ENCODE data around the gene OR9G4. TPM values are rescaled to one million over a fixed set of nuclear protein-coding genes. Genes with fewer than 3 reads are reported as not detected.

The OR9G4 gene
- total RNA-seq, result not detected

DNA sequence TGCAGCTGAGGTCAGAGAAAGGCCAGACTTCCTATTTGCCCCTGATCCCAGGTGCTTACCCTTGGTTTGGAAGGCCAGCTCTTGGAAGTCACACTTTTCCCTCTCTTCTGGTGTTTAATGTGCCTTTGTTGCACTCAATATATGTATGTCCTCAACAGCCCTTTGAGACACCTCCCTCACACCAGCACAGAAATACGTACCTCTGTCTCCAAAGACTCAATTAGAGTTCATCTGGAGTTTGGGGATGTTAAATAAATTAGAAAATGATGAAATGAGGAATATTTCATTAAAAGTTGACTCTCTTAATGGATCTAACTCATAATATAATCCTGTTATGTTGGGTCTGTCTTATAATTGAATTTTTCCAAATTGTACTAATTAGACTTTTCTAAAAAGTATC, at the start of gene OR9G4:
Gene OR9G4 (minus strand): TSS at position 101 of the 400 bp plus-strand sequence. CDS start 4,931 bp downstream, outside the sequence.
- 48 to 67% methylated on average over 1 of the region's 1 CpG for WGBS, 2 donors
- no peak for DNase-seq
- Histone ChIP-seq H3K9me3 (no peaks in the 10 kb centered on the region), H3K36me3 (no peaks in the 10 kb centered on the region), H3K27ac (no peak within 1 kb of the TSS), H3K4me3 (no peak within 1 kb of the TSS), H3K27me3 (no peaks in the 10 kb centered on the region), H3K4me1 (no peaks in the 10 kb centered on the region)
- ATAC-seq (ENCODE audit: low FRiP score in 2 of 2), result no peak
- TF ChIP-seq EP300 (IDR thresholded peaks at IDR 0.05) (no peak), POLR2A (IDR thresholded peaks at IDR 0.05) (no peak), POLR2AphosphoS5 (IDR thresholded peaks at IDR 0.05) (no peak)
- TF ChIP-seq, protein P1, sequence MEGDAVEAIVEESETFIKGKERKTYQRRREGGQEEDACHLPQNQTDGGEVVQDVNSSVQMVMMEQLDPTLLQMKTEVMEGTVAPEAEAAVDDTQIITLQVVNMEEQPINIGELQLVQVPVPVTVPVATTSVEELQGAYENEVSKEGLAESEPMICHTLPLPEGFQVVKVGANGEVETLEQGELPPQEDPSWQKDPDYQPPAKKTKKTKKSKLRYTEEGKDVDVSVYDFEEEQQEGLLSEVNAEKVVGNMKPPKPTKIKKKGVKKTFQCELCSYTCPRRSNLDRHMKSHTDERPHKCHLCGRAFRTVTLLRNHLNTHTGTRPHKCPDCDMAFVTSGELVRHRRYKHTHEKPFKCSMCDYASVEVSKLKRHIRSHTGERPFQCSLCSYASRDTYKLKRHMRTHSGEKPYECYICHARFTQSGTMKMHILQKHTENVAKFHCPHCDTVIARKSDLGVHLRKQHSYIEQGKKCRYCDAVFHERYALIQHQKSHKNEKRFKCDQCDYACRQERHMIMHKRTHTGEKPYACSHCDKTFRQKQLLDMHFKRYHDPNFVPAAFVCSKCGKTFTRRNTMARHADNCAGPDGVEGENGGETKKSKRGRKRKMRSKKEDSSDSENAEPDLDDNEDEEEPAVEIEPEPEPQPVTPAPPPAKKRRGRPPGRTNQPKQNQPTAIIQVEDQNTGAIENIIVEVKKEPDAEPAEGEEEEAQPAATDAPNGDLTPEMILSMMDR (IDR thresholded peaks at IDR 0.05), result no peak

DNA sequence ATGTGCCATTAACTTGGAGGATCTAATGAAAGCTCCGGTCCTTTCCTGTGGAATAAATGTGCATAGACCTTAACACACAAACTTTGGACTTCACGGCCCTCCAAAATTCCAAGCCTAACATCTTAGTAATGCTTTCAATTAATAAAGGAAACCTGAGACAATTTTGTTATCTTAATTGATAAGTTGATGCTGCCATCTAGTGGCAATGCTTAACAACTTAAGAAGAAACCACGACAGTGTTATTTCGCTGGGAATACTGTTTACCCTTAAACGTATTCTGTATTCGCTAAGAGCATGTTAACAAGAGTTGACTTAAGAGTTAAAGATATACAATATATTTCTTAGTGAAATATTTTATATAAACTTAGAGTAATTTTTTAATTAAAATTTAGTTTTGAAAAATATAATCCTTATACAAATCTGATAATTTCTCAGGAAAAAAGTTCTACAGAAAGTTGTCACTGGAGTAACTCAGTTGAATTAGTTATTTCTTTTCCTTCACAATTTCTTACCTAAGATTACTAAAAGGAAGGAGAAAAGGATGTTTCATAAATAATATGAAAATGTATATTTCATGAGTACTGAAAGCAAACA, 35.0 kb upstream of the OR9G4 start:
- Histone ChIP-seq H3K27ac (no peak overlapping the region), H3K36me3 (no peaks in the 10 kb centered on the region), H3K27me3 (no peaks in the 10 kb centered on the region), H3K4me1 (peaks cover 0 to 3% (median 0%) of the 10 kb centered on the region in 4 donors), H3K9me3 (no peaks in the 10 kb centered on the region), H3K4me3 (no peak overlapping the region)
- peak in 1 of 2 donors; percentile 53 for ATAC-seq (ENCODE audit: low FRiP score in 2 of 2)
- TF ChIP-seq POLR2A (IDR thresholded peaks at IDR 0.05) (no peak), POLR2AphosphoS5 (IDR thresholded peaks at IDR 0.05) (no peak), EP300 (IDR thresholded peaks at IDR 0.05) (no peak)
- TF ChIP-seq, protein P1 (IDR thresholded peaks at IDR 0.05), result peak in 5 of 6 experiments; percentile 15 to 53 (median 37)
- DNase-seq, result no peak
- 11 to 14% methylated on average over 6 of the region's 6 CpGs for WGBS, 2 donors

DNA sequence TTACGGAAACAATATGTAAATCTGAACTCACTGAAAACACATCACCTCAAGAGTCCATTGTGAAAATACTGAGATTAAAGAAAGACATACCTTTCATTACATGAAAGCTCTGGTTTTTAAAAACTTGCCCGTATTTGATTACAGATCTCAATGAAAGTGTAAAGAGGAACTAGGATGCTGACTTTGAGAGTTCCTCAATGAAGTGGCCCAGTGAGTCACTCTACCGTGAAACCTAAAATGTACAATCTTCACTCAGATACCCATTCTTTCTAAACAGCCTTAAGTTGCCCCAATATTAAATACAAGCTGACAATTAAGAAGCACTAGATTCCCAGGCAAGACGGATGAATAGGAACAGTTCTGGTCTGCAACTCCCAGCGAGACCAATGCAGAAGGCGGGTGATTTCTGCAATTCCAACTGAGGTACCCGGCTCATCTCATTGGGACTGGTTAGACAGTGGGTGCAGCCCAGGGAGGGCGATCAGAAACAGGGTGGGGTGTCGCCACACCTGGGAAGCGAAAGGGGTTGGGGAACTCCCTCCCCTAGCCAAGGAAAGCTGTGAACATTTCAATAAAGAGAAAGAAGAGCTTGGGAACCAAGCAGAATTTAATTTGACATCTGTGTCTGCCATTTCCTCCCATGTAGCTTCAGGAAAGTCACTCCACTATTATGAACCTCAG, 33.8 kb upstream of the OR9G4 start:
- Histone ChIP-seq H3K9me3 (no peaks in the 10 kb centered on the region), H3K4me1 (peaks cover 0 to 3% (median 0%) of the 10 kb centered on the region in 4 donors), H3K27me3 (no peaks in the 10 kb centered on the region), H3K36me3 (no peaks in the 10 kb centered on the region), H3K27ac (no peak overlapping the region), H3K4me3 (no peak overlapping the region)
- ATAC-seq (ENCODE audit: low FRiP score in 2 of 2) (no peak), DNase-seq (no peak)
- 85 to 87% methylated on average over 10 of the region's 10 CpGs for WGBS, 2 donors
- TF ChIP-seq, protein P1 (IDR thresholded peaks at IDR 0.05), result no peak
- TF ChIP-seq POLR2AphosphoS5 (IDR thresholded peaks at IDR 0.05), result no peak

DNA sequence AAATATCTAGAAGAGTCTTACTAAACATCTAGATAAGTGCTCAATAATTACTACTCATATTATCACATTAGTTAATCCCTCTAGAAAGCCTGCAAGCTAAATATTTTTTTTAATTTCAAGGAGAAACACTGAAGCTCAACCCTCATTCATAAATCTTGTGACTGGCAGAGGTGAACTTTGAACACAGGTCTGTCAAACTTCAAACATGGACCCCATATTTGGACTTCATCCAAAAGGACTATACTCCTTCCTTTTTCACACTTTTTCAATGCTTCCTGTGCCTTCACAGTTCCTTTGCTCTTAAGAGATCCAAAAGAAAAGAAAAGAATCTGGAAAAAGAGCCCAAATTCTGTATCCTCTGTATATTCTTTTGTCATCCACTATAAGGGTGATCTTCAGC, 28.3 kb upstream of the OR9G4 start:
- DNase-seq (no peak), ATAC-seq (ENCODE audit: low FRiP score in 2 of 2) (no peak)
- Histone ChIP-seq H3K9me3 (no peaks in the 10 kb centered on the region), H3K27me3 (no peaks in the 10 kb centered on the region), H3K27ac (no peak overlapping the region), H3K4me3 (no peak overlapping the region), H3K4me1 (no peaks in the 10 kb centered on the region), H3K36me3 (no peaks in the 10 kb centered on the region)
- TF ChIP-seq POLR2A (IDR thresholded peaks at IDR 0.05), result no peak
- no peak for TF ChIP-seq POLR2AphosphoS5 (IDR thresholded peaks at IDR 0.05)
- TF ChIP-seq, protein P1 (IDR thresholded peaks at IDR 0.05), result no peak

DNA sequence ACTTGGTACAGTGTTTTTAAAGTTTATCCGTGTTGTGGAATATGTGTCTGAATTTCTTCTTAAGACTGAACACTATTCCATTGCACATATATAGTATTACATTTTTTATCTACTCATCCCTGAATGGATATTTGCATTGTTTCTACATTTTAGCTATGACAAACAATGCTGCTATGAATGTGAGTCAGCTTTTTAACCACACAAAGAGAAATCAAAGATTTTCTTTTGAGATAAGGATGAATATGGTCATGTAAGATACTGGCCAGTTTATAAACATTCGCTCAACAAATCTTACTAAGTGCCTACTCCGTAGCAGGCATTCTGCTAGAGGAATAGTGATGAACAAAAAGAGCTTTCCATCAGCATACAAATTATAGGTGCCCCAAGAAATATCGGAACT, 16.5 kb upstream of the OR9G4 start:
- Histone ChIP-seq H3K27me3 (no peaks in the 10 kb centered on the region), H3K4me1 (no peaks in the 10 kb centered on the region), H3K27ac (no peak overlapping the region), H3K4me3 (no peak overlapping the region), H3K36me3 (no peaks in the 10 kb centered on the region), H3K9me3 (no peaks in the 10 kb centered on the region)
- DNase-seq (no peak), ATAC-seq (ENCODE audit: low FRiP score in 2 of 2) (no peak)
- TF ChIP-seq POLR2AphosphoS5 (IDR thresholded peaks at IDR 0.05) (no peak), EP300 (IDR thresholded peaks at IDR 0.05) (no peak), POLR2A (IDR thresholded peaks at IDR 0.05) (no peak)
- TF ChIP-seq, protein P1 (IDR thresholded peaks at IDR 0.05), result no peak
- 89 to 91% methylated on average over 4 of the region's 4 CpGs for WGBS, 2 donors
